Spinal cord (tissue), 10 donors: Measurements from ENCODE around the gene RPUSD1. TPM values are rescaled to one million over a fixed set of nuclear protein-coding genes. Genes with fewer than 3 reads are reported as not detected.
"Not testable (repeated sequence)": the region's sequence is repeated elsewhere in the genome, so short reads cannot be mapped to it uniquely, and the experiment has no call there.

Experiments used
- DNase-seq, 6 donors: peaks; one replicate each; pipeline versions ENCODE4 v3.0.0 to v3.0.0-alpha.2; 2013 to 2015; ENCODE audit warnings: low spot score in 6 of 6, low read depth in 4 of 6
- H3K27ac ChIP-seq: one replicate; pipeline ENCODE4 v1.5.1; 2013; ENCODE audit warnings: low read depth, low read length, control low read depth
- H3K27me3 ChIP-seq: one replicate; pipeline ENCODE4 v1.6.1; 2013; ENCODE audit warnings: low read length; ENCODE audit not compliant: control insufficient read depth, insufficient read depth
- H3K36me3 ChIP-seq: one replicate; pipeline ENCODE4 v1.6.1; 2013; ENCODE audit warnings: low read length; ENCODE audit not compliant: control insufficient read depth, insufficient read depth
- H3K4me1 ChIP-seq: one replicate; pipeline ENCODE4 v1.6.1; 2013; ENCODE audit warnings: low read length; ENCODE audit not compliant: control insufficient read depth, insufficient read depth
- H3K4me3 ChIP-seq: one replicate; pipeline ENCODE4 v1.5.1; 2013; ENCODE audit warnings: low read depth, low read length, control low read depth
- H3K9me3 ChIP-seq: one replicate; pipeline ENCODE4 v1.6.1; 2013; ENCODE audit warnings: low read length; ENCODE audit not compliant: control insufficient read depth, insufficient read depth
- WGBS: methylation state at CpG from one replicate; pipeline ENCODE4 v1.1.5; 2013; ENCODE audit warnings: missing lambda C conversion rate; ENCODE audit not compliant: insufficient coverage; 5-methylcytosine and 5-hydroxymethylcytosine counted together
- polyA plus RNA-seq, 2 donors: library from polyadenylated mRNA; unstranded; fragments of 120-200 nt; gene quantifications; one replicate each; pipeline ENCODE4 v1.2.1, GENCODE V29; 2013; ENCODE audit not compliant: insufficient read length in 2 of 2
- total RNA-seq, 2 donors: library from RNA; depleted of rRNA in 1 of 2; stranded (reverse); fragments of 120-200 nt in 1 of 2; fragments of >200 nt in 1 of 2; gene quantifications; one replicate each; pipeline versions ENCODE4 v1.2.3 to v1.2.4, GENCODE V29; 2013 to 2014
- donor health status: healthy.

RPUSD1 gene
- total and polyA plus RNA-seq, 4 donors: 9.3 to 23.9 (median 18.6) TPM

DNA sequence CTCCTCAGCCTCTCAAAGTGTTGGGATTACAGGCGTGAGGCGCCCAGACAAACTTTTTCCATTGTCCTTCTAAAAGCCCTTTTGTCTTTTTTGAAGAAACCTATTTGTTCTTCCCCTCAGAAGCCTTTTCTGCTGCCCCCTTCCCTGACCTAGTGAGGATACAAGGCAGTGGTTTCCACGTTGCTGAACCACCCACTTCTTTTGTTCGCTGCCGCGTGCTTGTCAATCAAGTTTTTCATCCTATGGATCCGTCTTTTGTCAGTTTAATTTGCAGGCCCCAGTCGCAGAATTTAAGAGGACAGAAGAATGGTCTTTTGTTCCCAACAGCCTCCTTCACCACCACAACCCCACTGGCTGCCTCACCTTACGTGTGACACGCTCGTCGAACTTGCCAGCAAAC, 32.6 kb upstream of the RPUSD1 start:
- Histone ChIP-seq H3K9me3 (no peaks in the 10 kb centered on the region), H3K27ac (no peak overlapping the region), H3K4me1 (peaks cover 23% of the 10 kb centered on the region), H3K27me3 (peaks cover 3% of the 10 kb centered on the region), H3K36me3 (peaks cover 4% of the 10 kb centered on the region), H3K4me3 (no peak overlapping the region)
- DNase-seq: no peak
- 53% methylated on average over 12 of the region's 12 CpGs for WGBS

- not testable (repeated sequence) for H3K27me3 ChIP-seq, DNase-seq, H3K27ac ChIP-seq, H3K36me3 ChIP-seq, H3K4me3 ChIP-seq, H3K9me3 ChIP-seq
- H3K4me1 ChIP-seq: peaks cover 16% of the 10 kb centered on the region
- 90% methylated on average over 10 of the region's 10 CpGs for WGBS
Measured at GRCh38 chr16:820044-820408, 31.8 kb upstream of the RPUSD1 start.

- 80% methylated on average over 22 of the region's 23 CpGs for WGBS
- Histone ChIP-seq H3K36me3 (peaks cover 4% of the 10 kb centered on the region), H3K27ac (no peak overlapping the region), H3K9me3 (no peaks in the 10 kb centered on the region), H3K4me1 (peaks cover 10% of the 10 kb centered on the region), H3K27me3 (peaks cover 3% of the 10 kb centered on the region), H3K4me3 (no peak overlapping the region)
- no peak for DNase-seq
Measured at GRCh38 chr16:819336-820043, 31.3 kb upstream of the RPUSD1 start.

GRCh38 chr16:818592-818991, 30.4 kb upstream of the RPUSD1 start:
- peaks cover 19% of the 10 kb centered on the region for H3K4me1 ChIP-seq
- DNase-seq: no peak
- H3K27ac ChIP-seq: no peak overlapping the region
- no peaks in the 10 kb centered on the region for H3K9me3 ChIP-seq
- no peaks in the 10 kb centered on the region for H3K36me3 ChIP-seq
- H3K4me3 ChIP-seq: no peak overlapping the region
- 67% methylated on average over 1 of the region's 2 CpGs for WGBS
- H3K27me3 ChIP-seq: peaks cover 3% of the 10 kb centered on the region

- Histone ChIP-seq H3K4me3 (no peak overlapping the region), H3K27me3 (peaks cover 6% of the 10 kb centered on the region), H3K36me3 (no peaks in the 10 kb centered on the region), H3K27ac (no peak overlapping the region), H3K9me3 (no peaks in the 10 kb centered on the region), H3K4me1 (peaks cover 23% of the 10 kb centered on the region)
- no peak for DNase-seq
- 90% methylated on average over 6 of the region's 8 CpGs for WGBS
Measured at GRCh38 chr16:818132-818531, 30.0 kb upstream of the RPUSD1 start.

GRCh38 chr16:817001-817906, 29.1 kb upstream of the RPUSD1 start:
- 43% methylated on average over 65 of the region's 71 CpGs for WGBS
- DNase-seq: peak in 1 of 6 donors; percentile 24

DNA sequence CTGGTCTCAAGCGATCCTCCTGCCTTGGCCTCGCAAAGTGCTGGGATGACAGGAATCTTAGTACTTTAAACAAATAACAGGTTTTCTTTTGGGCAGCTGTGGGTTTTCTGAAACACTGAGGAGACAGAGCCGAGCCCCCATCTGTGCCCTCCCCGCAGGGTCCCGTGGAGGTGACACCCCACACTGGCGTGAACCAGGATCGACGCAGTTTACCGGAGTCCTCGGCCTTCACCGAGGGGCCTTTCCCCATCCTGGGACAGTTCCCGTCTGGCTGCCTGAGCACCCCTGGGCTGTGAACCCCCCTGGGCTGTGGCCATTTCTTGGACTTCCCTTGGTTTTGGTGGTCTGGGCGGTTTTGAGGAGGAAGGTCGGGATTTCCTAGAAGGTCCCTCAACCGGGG, 27.7 kb upstream of the RPUSD1 start:
- H3K4me1 ChIP-seq: peaks cover 27% of the 10 kb centered on the region
- H3K9me3 ChIP-seq: peaks cover 2% of the 10 kb centered on the region
- no peak for DNase-seq
- peaks cover 4% of the 10 kb centered on the region for H3K36me3 ChIP-seq
- WGBS: 97% methylated on average over 13 of the region's 15 CpGs
- H3K27me3 ChIP-seq: peaks cover 6% of the 10 kb centered on the region
- no peak overlapping the region for H3K4me3 ChIP-seq
- H3K27ac ChIP-seq: no peak overlapping the region

More at GRCh38 chr16:817001-817906, 29.1 kb upstream of the RPUSD1 start:
- Histone ChIP-seq H3K4me3 (no peak overlapping the region), H3K27ac (no peak overlapping the region), H3K4me1 (peaks cover 27% of the 10 kb centered on the region), H3K36me3 (no peaks in the 10 kb centered on the region), H3K9me3 (peaks cover 1% of the 10 kb centered on the region), H3K27me3 (peaks cover 9% of the 10 kb centered on the region)

- Histone ChIP-seq H3K27me3 (peaks cover 6% of the 10 kb centered on the region), H3K9me3 (peaks cover 2% of the 10 kb centered on the region), H3K27ac (no peak overlapping the region), H3K4me1 (peaks cover 27% of the 10 kb centered on the region), H3K4me3 (no peak overlapping the region), H3K36me3 (peaks cover 9% of the 10 kb centered on the region)
- 76% methylated on average over 7 of the region's 9 CpGs for WGBS
- no peak for DNase-seq
Measured at GRCh38 chr16:814974-815373, 26.8 kb upstream of the RPUSD1 start.

- 66% methylated on average over 20 of the region's 22 CpGs for WGBS
- Histone ChIP-seq H3K36me3 (peaks cover 9% of the 10 kb centered on the region), H3K4me1 (peaks cover 30% of the 10 kb centered on the region), H3K27ac (no peak overlapping the region), H3K27me3 (peaks cover 6% of the 10 kb centered on the region), H3K4me3 (no peak overlapping the region), H3K9me3 (peaks cover 2% of the 10 kb centered on the region)
- no peak for DNase-seq
Measured at GRCh38 chr16:813916-814412, 25.8 kb upstream of the RPUSD1 start.
